Renal cortex interstitium (tissue), 11 donors: ENCODE measurements around the gene AADACL2. TPM values are rescaled to one million over a fixed set of nuclear protein-coding genes. Genes with fewer than 3 reads are reported as not detected.

Experiments
- DNase-seq, 11 donors: peaks; one replicate each; pipeline ENCODE4 v3.0.0-alpha.2; 2013; ENCODE audit warnings: low read depth in 9 of 11, low spot score in 4 of 11; ENCODE audit errors: extremely low read depth in 1 of 11
- polyA plus RNA-seq, 3 donors: library from polyadenylated mRNA; unstranded; fragments of 120-200 nt; gene quantifications; one replicate each; pipeline ENCODE4 v1.2.1, GENCODE V29; 2013; ENCODE audit not compliant: insufficient read length in 3 of 3

The AADACL2 gene
- polyA plus RNA-seq, 3 donors, result 0.07 TPM; not detected in 2

- DNase-seq, result no peak
Observed at GRCh38 chr3:151794080-151794479, 60.4 kb downstream of the AADACL2 start.

DNA sequence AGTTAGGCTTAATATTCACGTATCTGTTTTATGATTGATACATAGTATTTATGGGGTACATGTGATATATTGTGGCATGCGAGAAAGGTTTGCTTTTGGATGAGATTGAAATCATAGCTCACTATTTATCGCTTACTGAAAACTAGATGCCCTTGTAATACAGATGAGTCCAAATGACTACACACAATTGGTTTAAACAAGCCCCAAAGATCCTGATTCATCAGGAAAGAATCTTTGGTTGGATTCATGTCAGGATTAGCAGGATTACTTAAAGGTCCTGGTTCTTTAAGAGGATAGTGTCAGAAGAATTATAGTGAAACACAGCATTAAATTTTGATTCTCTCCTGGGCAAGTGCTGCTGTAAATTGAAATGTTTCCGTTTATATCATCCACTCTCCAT lies 61.5 kb downstream of the AADACL2 start:
- no peak for DNase-seq

DNA sequence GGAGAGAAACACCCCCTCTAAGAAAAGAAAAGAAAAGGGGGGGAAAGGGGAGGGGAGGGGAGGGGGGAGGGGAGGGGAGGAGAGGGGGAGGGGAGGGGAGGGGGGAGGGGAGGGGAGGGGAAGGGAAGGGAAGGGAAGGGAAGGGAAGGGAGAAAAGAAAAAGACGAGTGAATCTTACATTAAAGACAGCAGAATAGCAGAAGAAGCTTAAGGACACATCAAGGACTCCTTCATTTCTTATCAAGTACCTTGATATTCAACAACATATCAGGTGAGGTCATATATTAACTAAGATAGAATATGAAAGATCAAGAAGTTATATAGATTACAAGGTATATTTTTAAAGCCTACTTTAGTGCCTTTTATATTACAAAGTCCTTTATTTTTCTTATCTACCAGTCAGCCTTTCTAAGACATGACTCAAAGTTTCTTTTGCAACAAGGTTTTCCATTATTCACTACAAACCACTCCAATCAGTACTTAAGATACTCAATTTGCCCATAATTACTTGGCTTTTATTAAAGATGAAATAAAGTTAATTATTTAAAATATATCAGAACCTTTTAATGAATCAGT lies 62.5 kb downstream of the AADACL2 start:
- DNase-seq, result no peak

- DNase-seq, result no peak
Observed at GRCh38 chr3:151798466-151798865, 64.7 kb downstream of the AADACL2 start.

DNA sequence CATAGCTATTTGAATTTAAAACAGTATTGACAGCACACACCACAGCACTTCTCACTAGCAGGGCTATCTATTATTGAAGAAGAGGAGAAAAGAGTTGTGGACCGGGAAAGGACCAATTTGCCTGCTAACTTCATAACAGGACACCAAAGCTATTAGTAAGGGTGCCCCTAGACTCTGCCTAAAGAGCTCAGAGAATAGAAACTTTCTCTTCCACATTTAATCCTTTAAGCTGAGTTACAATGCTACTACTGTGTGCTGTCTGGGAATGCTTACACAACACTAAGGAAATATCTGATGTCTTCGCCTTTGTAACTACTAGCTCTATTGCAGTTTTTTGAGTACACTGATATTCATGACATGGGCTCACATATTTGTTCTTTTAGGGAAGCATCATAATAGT lies 66.7 kb downstream of the AADACL2 start:
- DNase-seq, result no peak

- no peak for DNase-seq
Observed at GRCh38 chr3:151804267-151804666, 70.5 kb downstream of the AADACL2 start.

GRCh38 chr3:151806838-151807237 lies 73.1 kb downstream of the AADACL2 start:
- DNase-seq, result no peak

Other genes with a start within 250 kb of the AADACL2 start
- under 1 TPM; 0.09 to 0.36 (median 0.14) TPM for gene AADAC, start 80.2 kb downstream of the AADACL2 start, polyA plus RNA-seq
- gene SUCNR1, start 139.7 kb downstream of the AADACL2 start, polyA plus RNA-seq, result 10 to 100 TPM in 1 of 3 donors, 1 to 10 TPM in 2; 5.8 to 11.9 (median 7.0) TPM